ENCODE measurements around the gene GUSB. TPM values are rescaled to one million over a fixed set of nuclear protein-coding genes. Genes with fewer than 3 reads are reported as not detected.
"Not testable (repeated sequence)": the region's sequence is repeated elsewhere in the genome, so short reads cannot be mapped to it uniquely, and the experiment has no call there.

GUSB gene
- polyA plus RNA-seq, 2 of the 4 experiments (the other 2 are of a cell fraction), result 32.3 TPM

DNA sequence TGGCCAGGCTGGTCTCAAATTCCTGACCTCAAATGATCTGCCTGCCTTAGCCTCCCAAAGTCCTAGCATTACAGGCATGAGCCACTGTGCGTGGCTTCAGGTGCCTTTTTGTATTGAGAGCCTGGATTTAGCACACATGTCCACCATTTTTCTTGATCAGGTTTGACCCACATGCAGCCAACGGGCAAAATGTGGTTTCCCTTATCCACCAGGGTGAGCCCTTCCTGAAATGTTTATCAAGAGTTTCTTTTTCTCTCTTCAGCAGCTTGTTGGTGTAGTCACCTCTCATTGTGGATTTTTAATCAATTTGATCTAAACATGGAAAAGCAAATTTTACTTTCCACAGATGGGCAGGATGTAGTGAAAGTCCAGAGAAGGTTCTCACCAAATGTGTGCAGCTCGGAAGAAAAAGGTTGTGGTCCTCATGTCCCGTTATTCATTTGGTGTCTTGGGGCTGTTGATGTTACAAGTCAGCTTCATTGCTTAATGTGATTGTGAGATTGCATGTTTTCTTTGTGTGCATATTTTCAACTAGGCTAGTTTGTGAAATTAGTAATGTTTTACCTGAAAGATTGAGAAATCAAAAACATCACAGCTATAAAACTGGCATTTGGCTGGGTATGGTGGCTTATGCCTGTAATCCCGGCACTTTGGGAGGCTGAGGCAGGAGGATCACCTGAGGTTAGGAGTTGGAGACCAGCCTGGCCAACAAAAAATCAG is 28.9 kb downstream of the GUSB start:
- H3K4me1 ChIP-seq, result peaks cover 11% of the 10 kb centered on the region
- DNase-seq (ENCODE audit: low read depth in 1 of 2, low spot score in 1 of 2) (no peak), FAIRE-seq (no peak), ATAC-seq (no peak)
- no peak for TF ChIP-seq GATA3 (IDR thresholded peaks at IDR 0.05; ENCODE audit: borderline replicate concordance)
- no peak for TF ChIP-seq BHLHE40 (IDR thresholded peaks at IDR 0.05; ENCODE audit: low read depth, low read length)
- no peak for TF ChIP-seq POLR2A (IDR thresholded peaks at IDR 0.05; ENCODE audit: low read length)
- TF ChIP-seq, protein P1, sequence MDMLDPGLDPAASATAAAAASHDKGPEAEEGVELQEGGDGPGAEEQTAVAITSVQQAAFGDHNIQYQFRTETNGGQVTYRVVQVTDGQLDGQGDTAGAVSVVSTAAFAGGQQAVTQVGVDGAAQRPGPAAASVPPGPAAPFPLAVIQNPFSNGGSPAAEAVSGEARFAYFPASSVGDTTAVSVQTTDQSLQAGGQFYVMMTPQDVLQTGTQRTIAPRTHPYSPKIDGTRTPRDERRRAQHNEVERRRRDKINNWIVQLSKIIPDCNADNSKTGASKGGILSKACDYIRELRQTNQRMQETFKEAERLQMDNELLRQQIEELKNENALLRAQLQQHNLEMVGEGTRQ (IDR thresholded peaks at IDR 0.05), result no peak
- TF ChIP-seq TP53 (CRISPR knock-in tag; IDR thresholded peaks at IDR 0.05), result no peak
- TF ChIP-seq, protein P2, sequence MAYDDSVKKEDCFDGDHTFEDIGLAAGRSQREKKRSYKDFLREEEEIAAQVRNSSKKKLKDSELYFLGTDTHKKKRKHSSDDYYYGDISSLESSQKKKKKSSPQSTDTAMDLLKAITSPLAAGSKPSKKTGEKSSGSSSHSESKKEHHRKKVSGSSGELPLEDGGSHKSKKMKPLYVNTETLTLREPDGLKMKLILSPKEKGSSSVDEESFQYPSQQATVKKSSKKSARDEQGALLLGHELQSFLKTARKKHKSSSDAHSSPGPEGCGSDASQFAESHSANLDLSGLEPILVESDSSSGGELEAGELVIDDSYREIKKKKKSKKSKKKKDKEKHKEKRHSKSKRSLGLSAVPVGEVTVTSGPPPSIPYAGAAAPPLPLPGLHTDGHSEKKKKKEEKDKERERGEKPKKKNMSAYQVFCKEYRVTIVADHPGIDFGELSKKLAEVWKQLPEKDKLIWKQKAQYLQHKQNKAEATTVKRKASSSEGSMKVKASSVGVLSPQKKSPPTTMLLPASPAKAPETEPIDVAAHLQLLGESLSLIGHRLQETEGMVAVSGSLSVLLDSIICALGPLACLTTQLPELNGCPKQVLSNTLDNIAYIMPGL (CRISPR knock-in tag; IDR thresholded peaks at IDR 0.05; ENCODE audit: borderline replicate concordance), result no peak
- TF ChIP-seq, protein P3, sequence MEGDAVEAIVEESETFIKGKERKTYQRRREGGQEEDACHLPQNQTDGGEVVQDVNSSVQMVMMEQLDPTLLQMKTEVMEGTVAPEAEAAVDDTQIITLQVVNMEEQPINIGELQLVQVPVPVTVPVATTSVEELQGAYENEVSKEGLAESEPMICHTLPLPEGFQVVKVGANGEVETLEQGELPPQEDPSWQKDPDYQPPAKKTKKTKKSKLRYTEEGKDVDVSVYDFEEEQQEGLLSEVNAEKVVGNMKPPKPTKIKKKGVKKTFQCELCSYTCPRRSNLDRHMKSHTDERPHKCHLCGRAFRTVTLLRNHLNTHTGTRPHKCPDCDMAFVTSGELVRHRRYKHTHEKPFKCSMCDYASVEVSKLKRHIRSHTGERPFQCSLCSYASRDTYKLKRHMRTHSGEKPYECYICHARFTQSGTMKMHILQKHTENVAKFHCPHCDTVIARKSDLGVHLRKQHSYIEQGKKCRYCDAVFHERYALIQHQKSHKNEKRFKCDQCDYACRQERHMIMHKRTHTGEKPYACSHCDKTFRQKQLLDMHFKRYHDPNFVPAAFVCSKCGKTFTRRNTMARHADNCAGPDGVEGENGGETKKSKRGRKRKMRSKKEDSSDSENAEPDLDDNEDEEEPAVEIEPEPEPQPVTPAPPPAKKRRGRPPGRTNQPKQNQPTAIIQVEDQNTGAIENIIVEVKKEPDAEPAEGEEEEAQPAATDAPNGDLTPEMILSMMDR (IDR thresholded peaks at IDR 0.05), result no peak
- TF ChIP-seq ELK1 (IDR thresholded peaks at IDR 0.05; ENCODE audit: low read depth, low read length), result no peak
- ChIA-PET POLR2A (no interaction called here), CTCF (interaction anchor here (1.0 kb wide), 1 partner anchor 9 kb away, joined by 3 read pairs; no protein-coding TSS in a partner anchor)
- 93% methylated on average over 5 of the region's 5 CpGs for WGBS (ENCODE audit: missing lambda C conversion rate)
- no peaks in the 10 kb centered on the region for H3K9me3 ChIP-seq
- no peak overlapping the region for H3K4me3 ChIP-seq
- H3K27ac ChIP-seq, result no peak overlapping the region
- H3K4me2 ChIP-seq, result no peak overlapping the region

DNA sequence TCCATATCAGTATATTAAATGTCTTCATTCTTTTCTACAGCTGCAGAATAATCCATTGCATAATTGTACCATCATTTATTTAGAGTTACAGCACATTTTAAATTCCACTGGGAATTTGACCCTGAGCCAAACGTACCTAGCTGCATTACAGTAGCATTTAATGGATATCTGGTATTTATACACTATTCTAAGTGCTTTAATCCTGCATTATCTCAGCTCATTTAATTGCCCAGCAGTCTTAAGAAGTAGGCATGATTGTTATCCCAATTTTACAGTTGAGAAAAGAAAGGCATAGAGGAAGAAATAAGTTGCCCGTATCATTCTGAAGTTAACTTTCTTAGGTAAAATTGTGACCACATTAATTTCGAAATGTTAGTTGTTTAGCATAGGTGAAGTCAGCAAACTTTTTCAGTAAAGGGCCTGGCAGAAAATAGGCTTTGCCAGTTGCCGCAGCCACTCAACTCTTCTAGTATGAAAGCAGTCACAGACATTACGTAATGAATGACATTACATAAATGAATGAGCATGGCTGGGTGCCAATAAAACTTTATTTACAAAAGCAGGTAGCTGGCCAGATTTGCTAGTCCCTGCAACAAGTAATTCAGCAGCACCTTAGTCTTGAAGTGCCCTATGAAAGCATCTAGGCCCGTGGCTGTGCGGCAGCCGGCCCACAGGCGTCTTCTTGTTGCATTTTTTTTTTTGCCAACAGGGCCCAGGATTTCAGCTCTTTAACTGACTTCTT is 30.0 kb downstream of the GUSB start:
- TF ChIP-seq MAZ (IDR thresholded peaks at IDR 0.05; ENCODE audit: borderline replicate concordance, low read depth, low read length), result no peak
- TF ChIP-seq CEBPB (IDR thresholded peaks at IDR 0.05), result peak; percentile 55 to 59; a peak in 3 of 4 replicates
- Histone ChIP-seq H3K27ac (no peak overlapping the region), H3K4me2 (no peak overlapping the region), H3K9me3 (no peaks in the 10 kb centered on the region), H3K4me1 (peaks cover 19% of the 10 kb centered on the region), H3K4me3 (no peak overlapping the region)
- no peak for FAIRE-seq
- DNase-seq (ENCODE audit: low read depth in 1 of 2, low spot score in 1 of 2), result peak in 1 of 2 experiments; percentile 45
- ChIA-PET CTCF (no interaction called here), POLR2A (no interaction called here)
- 82% methylated on average over 9 of the region's 9 CpGs for WGBS (ENCODE audit: missing lambda C conversion rate)
- ATAC-seq, result no peak

DNA sequence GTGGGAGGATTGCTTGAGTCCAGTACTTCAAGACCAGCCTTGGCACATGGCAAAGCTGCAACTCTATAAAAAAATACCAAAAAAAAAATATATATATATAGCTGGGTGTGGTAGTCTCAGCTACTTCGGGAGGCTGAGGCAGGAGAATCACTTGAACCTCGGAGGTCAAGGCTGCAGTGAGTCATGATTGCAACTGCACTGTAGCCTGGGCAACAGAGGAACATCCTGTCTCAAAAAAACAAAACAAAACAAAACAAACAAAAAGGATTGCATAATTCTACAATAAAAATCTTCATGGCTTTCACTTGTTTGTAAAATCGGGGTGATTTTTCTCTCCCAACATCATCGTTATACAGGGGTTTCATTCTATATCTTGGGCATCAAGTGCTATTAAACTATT is 35.1 kb downstream of the GUSB start:
- Histone ChIP-seq H3K9me3 (no peaks in the 10 kb centered on the region), H3K4me2 (peak overlapping the region; percentile 42), H3K4me3 (no peak overlapping the region), H3K4me1 (peaks cover 21% of the 10 kb centered on the region), H3K27ac (peak overlapping the region in 1 of 2 experiments; percentile 40; a peak in 1 of 6 replicates)
- peak in 1 of 2 experiments; percentile 78 for DNase-seq (ENCODE audit: low read depth in 1 of 2, low spot score in 1 of 2)
- ChIA-PET POLR2A (no interaction called here), CTCF (no interaction called here)
- TF ChIP-seq PHF8 (IDR thresholded peaks at IDR 0.05; ENCODE audit: borderline replicate concordance, low read depth) (no peak), E2F6 (IDR thresholded peaks at IDR 0.05; ENCODE audit: borderline replicate concordance, low read depth) (no peak), ZSCAN20 (CRISPR knock-in tag; IDR thresholded peaks at IDR 0.05) (no peak), CEBPB (IDR thresholded peaks at IDR 0.05) (peak; percentile 67 to 79), EHMT2 (IDR thresholded peaks at IDR 0.05; ENCODE audit: low read depth) (no peak), JUNB (IDR thresholded peaks at IDR 0.05) (peak; percentile 19; the same call in 1 of the 2 replicates), FOSL2 (IDR thresholded peaks at IDR 0.05) (peak; percentile 51; the same call in 1 of the 2 replicates), FOSL2 (CRISPR knock-in tag; IDR thresholded peaks at IDR 0.05) (peak; percentile 94)
- ATAC-seq, result peak; percentile 54 to 76; a peak in 4 of 6 replicates
- FAIRE-seq, result no peak
- 20% methylated on average over 4 of the region's 4 CpGs for WGBS (ENCODE audit: missing lambda C conversion rate)

DNA sequence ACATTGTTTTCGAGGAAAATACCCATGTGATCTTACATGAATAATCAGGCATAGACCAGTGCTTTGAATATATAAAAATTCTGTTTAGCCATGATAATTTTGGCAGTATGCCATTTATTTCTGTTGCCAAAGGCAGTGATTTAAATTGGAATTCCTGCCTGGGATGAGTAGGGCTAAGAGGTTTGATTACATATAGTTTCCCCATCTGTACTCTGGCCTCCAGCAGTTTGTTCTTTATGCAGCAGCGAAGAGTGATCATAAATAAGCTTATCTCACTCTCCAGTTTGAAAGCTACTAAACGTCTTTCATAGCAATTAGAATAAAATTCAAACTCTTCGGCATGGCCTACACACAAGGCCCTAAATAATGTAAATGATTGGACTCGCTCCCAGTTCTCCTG is 36.2 kb downstream of the GUSB start:
- ATAC-seq; H3K9me3 ChIP-seq; H3K27ac ChIP-seq; H3K4me2 ChIP-seq; POLR2A ChIA-PET; DNase-seq (ENCODE audit: low read depth in 1 of 2, low spot score in 1 of 2); H3K4me3 ChIP-seq; CTCF ChIA-PET: not testable (repeated sequence)
- FAIRE-seq, result peak; percentile 51
- 87% methylated on average over 1 of the region's 5 CpGs for WGBS (ENCODE audit: missing lambda C conversion rate)
- H3K4me1 ChIP-seq, result peaks cover 16% of the 10 kb centered on the region
